H1 (cell line): Measurements from ENCODE around the gene HIPK2. TPM values are rescaled to one million over a fixed set of nuclear protein-coding genes. Genes with fewer than 3 reads are reported as not detected.

ENCODE experiments used
- ATF2 ChIP-seq: IDR thresholded peaks from 2 replicates; pipeline ENCODE4 v1.6.1; 2012; ENCODE audit warnings: low read length, inconsistent platforms
- EGR1 ChIP-seq: IDR thresholded peaks from 2 replicates; pipeline ENCODE4 v1.6.1; 2011; ENCODE audit warnings: low read depth, low read length, borderline replicate concordance
- HDAC2 ChIP-seq, 2 experiments: fragments of 300-600 bp in 1 of 2; sonication (generic) in 1 of 2; IDR thresholded peaks; 2 replicates each; pipeline ENCODE4 v1.6.1; 2011 to 2012; ENCODE audit warnings: low read depth in 2 of 2, low read length in 2 of 2, mild to moderate bottlenecking in 2 of 2, moderate library complexity in 2 of 2, borderline replicate concordance in 1 of 2, inconsistent platforms in 1 of 2
- HDAC6 ChIP-seq: IDR thresholded peaks from one replicate; pipeline ENCODE4 v1.7.1; 2012; ENCODE audit warnings: low read depth, mild to moderate bottlenecking, inconsistent platforms, low read length, moderate library complexity
- RBBP5 ChIP-seq: IDR thresholded peaks from 2 replicates; pipeline ENCODE4 v1.7.1; 2012; ENCODE audit warnings: low read depth, mild to moderate bottlenecking, inconsistent platforms, low read length, moderate library complexity, borderline replicate concordance
- TAF1 ChIP-seq: IDR thresholded peaks from 2 replicates; pipeline ENCODE4 v1.6.1; 2011; ENCODE audit warnings: mild to moderate bottlenecking, low read depth, low read length
- polyA plus RNA-seq, 7 experiments: library from polyadenylated mRNA; depleted of rRNA in 3 of 7; stranded (reverse) in 5 of 7; unstranded in 2 of 7; fragments of >200 nt in 5 of 7; fragments of 200-250 nt in 2 of 7; gene quantifications; 1 replicate in 5 of 7; 2 replicates in 1 of 7; 4 replicates in 1 of 7; pipeline versions ENCODE4 v1.2.1 to v1.2.3, GENCODE V29; 2011 to 2013; ENCODE audit warnings: missing spikeins in 2 of 7, mixed read lengths in 2 of 7
- total RNA-seq: library from RNA; stranded (reverse); fragmentation: NEBNext Ultra II Directional; extraction: Animal tissue kit (Norgen Biotek cat#: 25700); gene quantifications from 2 replicates; pipeline ENCODE4 v1.2.1, GENCODE V29; 2021

The HIPK2 gene
- total and polyA plus RNA-seq, 2 of the 8 experiments (the other 6 are each of a cell fraction or from before 2014, with no cell fraction given) = 8.3 to 24.3 TPM

DNA sequence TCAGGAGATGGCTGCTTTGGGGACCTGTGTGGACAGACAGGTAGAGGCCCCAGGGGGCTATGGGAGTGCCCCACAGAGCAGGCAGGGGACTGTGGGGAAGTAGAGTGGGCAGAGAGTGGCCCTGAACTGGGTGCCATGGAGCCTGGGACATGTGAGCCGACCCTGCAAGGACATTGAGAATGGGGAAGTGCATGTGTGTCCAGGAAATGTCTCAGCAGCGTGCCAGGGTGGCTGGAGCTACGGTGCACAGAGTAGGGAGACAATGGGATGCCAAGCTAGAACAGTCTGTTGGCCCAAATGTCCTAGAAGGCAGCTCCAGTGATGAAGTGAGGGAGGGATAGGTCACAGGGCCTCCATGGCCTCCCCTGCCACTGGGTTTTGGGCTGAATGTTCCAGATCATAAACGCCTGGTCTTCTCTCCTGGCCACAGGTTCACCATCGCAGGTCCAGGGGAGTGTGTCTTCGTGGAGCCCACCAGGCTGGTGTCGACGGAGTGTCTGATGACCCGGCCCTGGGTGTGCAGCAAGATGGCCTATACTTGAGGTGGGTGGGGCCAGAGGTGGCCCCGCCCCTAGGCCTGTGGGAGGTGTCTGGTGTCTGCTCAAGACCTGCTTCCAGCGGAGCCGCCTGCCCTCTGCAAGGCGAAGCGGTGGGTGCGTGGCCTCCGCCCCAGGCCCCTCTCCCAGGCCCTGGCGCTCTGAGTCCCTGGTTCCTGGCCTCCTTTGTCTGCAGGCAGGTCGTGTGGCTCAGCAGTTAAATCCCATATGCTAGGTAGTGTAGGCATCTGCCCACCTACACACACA, 233.8 kb downstream of the HIPK2 start (continued):
- TF ChIP-seq ATF2 (no peak), RBBP5 (no peak), EGR1 (no peak), TAF1 (no peak), HDAC2 (IDR thresholded peaks at IDR 0.05; ENCODE audit: borderline replicate concordance in 1 of 2, low read depth in 2 of 2, low read length in 2 of 2) (no peak), HDAC6 (no peak)
